HG02938 (cell line): ENCODE results near the gene PITPNB.

Experiments used
- ATAC-seq: cut with Tn5 transposase; IDR thresholded peaks from one replicate; pipeline ENCODE4 v1.9.1; 2021; ENCODE audit warnings: mild to moderate bottlenecking, moderate library complexity; ENCODE audit not compliant: unreplicated experiment

The PITPNB gene

GRCh38 chr22:27919942-27920755, 1.1 kb upstream of the PITPNB start:
- ATAC-seq: peak; percentile 33

GRCh38 chr22:27918341-27919221, 475 bp downstream of the PITPNB start:
- peak; percentile 27 for ATAC-seq

- no peak for ATAC-seq
Measured at GRCh38 chr22:27915986-27916385, 3.1 kb downstream of the PITPNB start.

- no peak for ATAC-seq
Measured at GRCh38 chr22:27913162-27913741, 5.8 kb downstream of the PITPNB start.

- no peak for ATAC-seq
Measured at GRCh38 chr22:27912101-27912500, 7.0 kb downstream of the PITPNB start.

GRCh38 chr22:27911330-27911729, 7.7 kb downstream of the PITPNB start:
- no peak for ATAC-seq

- ATAC-seq: no peak
Measured at GRCh38 chr22:27906241-27906640, 12.8 kb downstream of the PITPNB start.

- no peak for ATAC-seq
Measured at GRCh38 chr22:27905653-27906052, 13.4 kb downstream of the PITPNB start.

GRCh38 chr22:27903805-27904473, 15.1 kb downstream of the PITPNB start:
- no peak for ATAC-seq

- ATAC-seq: no peak
Measured at GRCh38 chr22:27900153-27900552, 18.9 kb downstream of the PITPNB start.

GRCh38 chr22:27896245-27896644, 22.8 kb downstream of the PITPNB start:
- ATAC-seq: no peak

GRCh38 chr22:27895600-27895999, 23.5 kb downstream of the PITPNB start:
- ATAC-seq: no peak

GRCh38 chr22:27892811-27893210, 26.2 kb downstream of the PITPNB start:
- no peak for ATAC-seq

- ATAC-seq: no peak
Measured at GRCh38 chr22:27892064-27892463, 27.0 kb downstream of the PITPNB start.

GRCh38 chr22:27888310-27888709, 30.7 kb downstream of the PITPNB start:
- ATAC-seq: no peak

GRCh38 chr22:27886843-27887151, 32.3 kb downstream of the PITPNB start:
- ATAC-seq: no peak

- no peak for ATAC-seq
Measured at GRCh38 chr22:27885977-27886842, 32.8 kb downstream of the PITPNB start.

- ATAC-seq: no peak
Measured at GRCh38 chr22:27883656-27884350, 35.3 kb downstream of the PITPNB start.

GRCh38 chr22:27882507-27883290, 36.4 kb downstream of the PITPNB start:
- no peak for ATAC-seq
